ENCODE measurements around the gene CNKSR2. TPM values are rescaled to one million over a fixed set of nuclear protein-coding genes. Genes with fewer than 3 reads are reported as not detected.

CNKSR2 gene
- total RNA-seq, 2 experiments from 2014 or later = 6.2 to 7.3 TPM

DNA sequence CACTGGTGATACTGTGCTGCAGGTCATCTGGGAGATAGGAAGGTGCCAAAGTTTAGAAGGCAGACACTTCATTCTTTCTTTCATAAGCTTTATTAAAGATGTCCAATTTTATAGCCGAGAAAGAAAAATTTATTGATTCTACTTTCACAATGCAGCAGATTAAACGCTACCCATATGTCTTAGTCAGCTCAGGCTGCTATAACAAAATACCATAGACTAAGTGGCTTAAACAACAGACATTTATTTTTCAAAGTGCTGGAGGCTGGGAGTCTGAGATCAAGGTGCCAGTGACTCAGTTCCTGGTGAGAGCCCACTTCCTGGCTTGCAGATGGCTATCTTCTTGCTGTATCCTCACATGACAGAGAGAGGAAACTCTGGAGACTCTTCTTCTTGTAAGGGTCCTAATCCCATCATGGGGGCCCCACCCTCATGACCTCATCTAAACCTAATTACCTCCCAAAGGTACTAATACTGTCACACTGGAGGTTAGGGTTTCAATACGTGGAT is 317.3 kb downstream of the CNKSR2 start:
- Mint-ChIP-seq H3K36me3 (ENCODE audit: low read depth) (no peaks in the 10 kb centered on the region), H3K27me3 (no peaks in the 10 kb centered on the region), H3K9me3 (ENCODE audit: low read depth) (no peaks in the 10 kb centered on the region), H3K4me1 (no peaks in the 10 kb centered on the region), H3K4me3 (no peak overlapping the region), H3K27ac (no peak overlapping the region)
- ATAC-seq (no peak), DNase-seq (peak; percentile 6)
- intact Hi-C loops (cut with DNase I, micrococcal nuclease) = no loop called here
- ChIA-PET POLR2A (no interaction called here), CTCF (no interaction called here)

DNA sequence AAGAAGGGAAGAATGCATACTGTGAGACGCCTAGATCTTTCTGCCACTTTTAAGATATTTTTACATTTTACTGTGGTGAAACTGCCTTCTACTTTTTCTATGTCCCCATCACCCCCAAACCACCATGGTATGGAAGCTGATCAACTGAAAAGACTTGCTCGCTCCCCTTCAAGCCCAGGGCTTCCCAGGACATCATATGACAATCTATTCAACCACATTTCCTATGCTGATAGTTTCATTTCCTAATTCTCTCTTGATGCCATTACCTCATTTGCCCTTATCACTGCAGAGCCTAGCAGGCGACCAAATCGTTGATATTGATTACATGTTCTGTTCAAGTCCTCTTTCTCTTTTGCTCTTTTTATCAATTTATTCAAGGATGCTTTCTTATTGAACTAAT is 324.1 kb downstream of the CNKSR2 start:
- CTCF ChIA-PET = no interaction called here
- ATAC-seq (no peak), DNase-seq (no peak)
- H3K36me3 Mint-ChIP-seq (ENCODE audit: low read depth) = no peaks in the 10 kb centered on the region
- no peak overlapping the region for H3K27ac Mint-ChIP-seq
- no peaks in the 10 kb centered on the region for H3K4me1 Mint-ChIP-seq
- H3K27me3 Mint-ChIP-seq = no peaks in the 10 kb centered on the region
- H3K4me3 Mint-ChIP-seq = no peak overlapping the region
- intact Hi-C loops (cut with DNase I, micrococcal nuclease) = no loop called here
- POLR2A ChIA-PET = no interaction called here
- no peaks in the 10 kb centered on the region for H3K9me3 Mint-ChIP-seq (ENCODE audit: low read depth)

DNA sequence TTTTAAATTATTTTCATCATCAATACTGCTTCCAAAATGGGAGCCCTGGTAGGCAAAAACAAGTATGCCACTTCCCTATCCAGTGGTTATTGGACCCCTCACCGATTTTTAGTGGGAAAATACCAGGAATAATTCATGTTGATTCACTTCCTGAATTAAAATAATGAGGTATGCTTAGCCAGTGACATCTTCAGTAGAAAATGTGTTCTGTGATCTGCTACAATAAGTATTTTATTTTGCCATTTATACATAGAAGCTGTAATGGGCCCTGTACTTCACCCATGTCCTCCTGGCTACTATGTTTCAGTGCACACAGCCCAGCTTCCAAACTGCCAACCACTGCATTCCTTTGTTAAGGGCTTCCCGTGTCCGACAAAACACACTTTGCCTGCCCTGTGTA is 324.9 kb downstream of the CNKSR2 start:
- ChIA-PET CTCF (no interaction called here), POLR2A (no interaction called here)
- H3K9me3 Mint-ChIP-seq (ENCODE audit: low read depth) = no peaks in the 10 kb centered on the region
- H3K4me3 Mint-ChIP-seq = no peak overlapping the region
- ATAC-seq = no peak
- no peaks in the 10 kb centered on the region for H3K4me1 Mint-ChIP-seq
- intact Hi-C loops (cut with DNase I, micrococcal nuclease) = no loop called here
- H3K36me3 Mint-ChIP-seq (ENCODE audit: low read depth) = no peaks in the 10 kb centered on the region
- H3K27me3 Mint-ChIP-seq = no peaks in the 10 kb centered on the region
- DNase-seq = no peak
- H3K27ac Mint-ChIP-seq = no peak overlapping the region

DNA sequence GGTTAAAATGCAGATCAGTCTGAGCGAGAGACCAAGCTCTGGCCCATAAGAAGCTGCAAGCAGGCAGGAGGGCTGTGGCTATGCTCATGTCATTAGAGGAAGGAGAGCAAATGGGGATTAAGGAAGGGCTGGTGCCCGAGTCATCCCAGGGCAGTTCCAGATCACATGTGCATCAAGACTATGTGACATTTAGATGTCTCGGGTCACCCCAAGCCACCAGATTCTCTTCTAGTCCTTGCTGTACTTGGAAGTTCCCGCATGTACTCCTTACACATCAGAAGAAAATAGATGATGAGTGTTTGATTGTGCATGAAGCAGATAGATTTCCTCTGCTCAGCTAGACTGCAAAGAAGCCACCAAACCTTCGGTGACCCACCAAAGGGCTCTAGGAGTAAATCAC is 326.1 kb downstream of the CNKSR2 start:
- H3K27me3 Mint-ChIP-seq = no peaks in the 10 kb centered on the region
- ChIA-PET CTCF (no interaction called here), POLR2A (interaction anchor here (0.5 kb wide), 1 partner anchor 129 kb away, joined by 3 read pairs; no protein-coding TSS in a partner anchor)
- no peaks in the 10 kb centered on the region for H3K36me3 Mint-ChIP-seq (ENCODE audit: low read depth)
- no peak overlapping the region for H3K27ac Mint-ChIP-seq
- ATAC-seq (no peak), DNase-seq (no peak)
- intact Hi-C loops (cut with DNase I, micrococcal nuclease) = no loop called here
- no peaks in the 10 kb centered on the region for H3K4me1 Mint-ChIP-seq
- no peaks in the 10 kb centered on the region for H3K9me3 Mint-ChIP-seq (ENCODE audit: low read depth)
- H3K4me3 Mint-ChIP-seq = no peak overlapping the region

DNA sequence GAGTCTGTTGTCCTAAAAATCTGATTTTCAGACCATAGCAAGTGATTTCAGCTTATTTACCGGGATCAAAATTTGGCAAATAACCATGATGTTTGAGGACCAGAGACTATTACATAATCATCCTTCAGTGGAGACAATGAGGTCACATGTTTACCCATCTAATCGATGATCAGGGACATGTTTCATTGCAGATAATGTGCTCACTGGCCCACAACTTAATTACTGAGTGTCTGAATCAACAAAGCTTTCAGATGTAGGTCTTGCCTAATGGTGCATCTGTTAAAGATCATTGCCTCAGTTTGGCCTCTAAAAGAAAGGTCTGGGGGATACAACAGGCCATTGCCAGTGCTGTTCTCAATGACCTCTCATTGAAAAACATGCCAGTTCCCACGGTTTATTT is 326.7 kb downstream of the CNKSR2 start:
- POLR2A ChIA-PET = no interaction called here
- ATAC-seq (no peak), DNase-seq (no peak)
- intact Hi-C loops (cut with DNase I, micrococcal nuclease) = no loop called here
- CTCF ChIA-PET = no interaction called here
- Mint-ChIP-seq H3K27me3 (no peaks in the 10 kb centered on the region), H3K27ac (no peak overlapping the region), H3K4me3 (no peak overlapping the region), H3K36me3 (ENCODE audit: low read depth) (no peaks in the 10 kb centered on the region), H3K9me3 (ENCODE audit: low read depth) (no peaks in the 10 kb centered on the region), H3K4me1 (no peaks in the 10 kb centered on the region)

DNA sequence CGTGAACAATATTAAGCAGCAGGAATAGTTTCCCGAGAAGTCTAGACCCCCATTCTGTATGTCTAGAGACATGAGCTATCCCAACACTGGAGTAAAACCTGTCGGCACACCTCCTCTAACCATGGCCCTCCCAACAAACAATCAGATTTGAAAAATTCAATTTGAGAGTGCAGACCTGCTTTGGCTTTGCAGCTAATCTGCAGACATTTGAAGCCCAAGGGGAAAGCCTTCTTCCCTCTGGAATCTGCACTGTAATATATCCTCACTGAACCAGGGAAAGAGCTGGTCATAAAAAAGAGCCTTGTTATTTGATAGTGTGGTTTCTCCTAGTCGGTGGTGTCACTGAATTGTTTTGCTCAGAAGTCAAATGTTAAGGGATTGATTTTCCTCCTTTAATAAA is 328.5 kb downstream of the CNKSR2 start:
- H3K36me3 Mint-ChIP-seq (ENCODE audit: low read depth) = no peaks in the 10 kb centered on the region
- no peaks in the 10 kb centered on the region for H3K4me1 Mint-ChIP-seq
- H3K4me3 Mint-ChIP-seq = no peak overlapping the region
- no peak overlapping the region for H3K27ac Mint-ChIP-seq
- no peaks in the 10 kb centered on the region for H3K9me3 Mint-ChIP-seq (ENCODE audit: low read depth)
- no peaks in the 10 kb centered on the region for H3K27me3 Mint-ChIP-seq
- CTCF ChIA-PET = no interaction called here
- intact Hi-C loops (cut with DNase I, micrococcal nuclease) = no loop called here
- DNase-seq = no peak
- no peak for ATAC-seq
- POLR2A ChIA-PET = no interaction called here
